Stimulated activated CD4-positive, alpha-beta T cell treated with anti-CD3 and anti-CD28 coated beads, Interleukin-15, amount 100 ng/mL, for 1 hour (primary cell): ENCODE data around the gene PLEKHG4B.
"Not testable (repeated sequence)": the region's sequence is repeated elsewhere in the genome, so short reads cannot be mapped to it uniquely, and the experiment has no call there.

ENCODE experiments used
- DNase-seq, 2 donors: peaks; one replicate each; pipeline ENCODE4 v3.0.0-alpha.2; 2020; ENCODE audit warnings: low read depth in 1 of 2, low spot score in 1 of 2

PLEKHG4B gene, protein sequence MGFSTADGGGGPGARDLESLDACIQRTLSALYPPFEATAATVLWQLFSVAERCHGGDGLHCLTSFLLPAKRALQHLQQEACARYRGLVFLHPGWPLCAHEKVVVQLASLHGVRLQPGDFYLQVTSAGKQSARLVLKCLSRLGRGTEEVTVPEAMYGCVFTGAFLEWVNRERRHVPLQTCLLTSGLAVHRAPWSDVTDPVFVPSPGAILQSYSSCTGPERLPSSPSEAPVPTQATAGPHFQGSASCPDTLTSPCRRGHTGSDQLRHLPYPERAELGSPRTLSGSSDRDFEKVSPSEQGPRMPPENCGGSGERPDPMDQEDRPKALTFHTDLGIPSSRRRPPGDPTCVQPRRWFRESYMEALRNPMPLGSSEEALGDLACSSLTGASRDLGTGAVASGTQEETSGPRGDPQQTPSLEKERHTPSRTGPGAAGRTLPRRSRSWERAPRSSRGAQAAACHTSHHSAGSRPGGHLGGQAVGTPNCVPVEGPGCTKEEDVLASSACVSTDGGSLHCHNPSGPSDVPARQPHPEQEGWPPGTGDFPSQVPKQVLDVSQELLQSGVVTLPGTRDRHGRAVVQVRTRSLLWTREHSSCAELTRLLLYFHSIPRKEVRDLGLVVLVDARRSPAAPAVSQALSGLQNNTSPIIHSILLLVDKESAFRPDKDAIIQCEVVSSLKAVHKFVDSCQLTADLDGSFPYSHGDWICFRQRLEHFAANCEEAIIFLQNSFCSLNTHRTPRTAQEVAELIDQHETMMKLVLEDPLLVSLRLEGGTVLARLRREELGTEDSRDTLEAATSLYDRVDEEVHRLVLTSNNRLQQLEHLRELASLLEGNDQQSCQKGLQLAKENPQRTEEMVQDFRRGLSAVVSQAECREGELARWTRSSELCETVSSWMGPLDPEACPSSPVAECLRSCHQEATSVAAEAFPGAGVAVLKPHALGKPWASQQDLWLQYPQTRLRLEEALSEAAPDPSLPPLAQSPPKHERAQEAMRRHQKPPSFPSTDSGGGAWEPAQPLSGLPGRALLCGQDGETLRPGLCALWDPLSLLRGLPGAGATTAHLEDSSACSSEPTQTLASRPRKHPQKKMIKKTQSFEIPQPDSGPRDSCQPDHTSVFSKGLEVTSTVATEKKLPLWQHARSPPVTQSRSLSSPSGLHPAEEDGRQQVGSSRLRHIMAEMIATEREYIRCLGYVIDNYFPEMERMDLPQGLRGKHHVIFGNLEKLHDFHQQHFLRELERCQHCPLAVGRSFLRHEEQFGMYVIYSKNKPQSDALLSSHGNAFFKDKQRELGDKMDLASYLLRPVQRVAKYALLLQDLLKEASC (N-terminal part only)

DNA sequence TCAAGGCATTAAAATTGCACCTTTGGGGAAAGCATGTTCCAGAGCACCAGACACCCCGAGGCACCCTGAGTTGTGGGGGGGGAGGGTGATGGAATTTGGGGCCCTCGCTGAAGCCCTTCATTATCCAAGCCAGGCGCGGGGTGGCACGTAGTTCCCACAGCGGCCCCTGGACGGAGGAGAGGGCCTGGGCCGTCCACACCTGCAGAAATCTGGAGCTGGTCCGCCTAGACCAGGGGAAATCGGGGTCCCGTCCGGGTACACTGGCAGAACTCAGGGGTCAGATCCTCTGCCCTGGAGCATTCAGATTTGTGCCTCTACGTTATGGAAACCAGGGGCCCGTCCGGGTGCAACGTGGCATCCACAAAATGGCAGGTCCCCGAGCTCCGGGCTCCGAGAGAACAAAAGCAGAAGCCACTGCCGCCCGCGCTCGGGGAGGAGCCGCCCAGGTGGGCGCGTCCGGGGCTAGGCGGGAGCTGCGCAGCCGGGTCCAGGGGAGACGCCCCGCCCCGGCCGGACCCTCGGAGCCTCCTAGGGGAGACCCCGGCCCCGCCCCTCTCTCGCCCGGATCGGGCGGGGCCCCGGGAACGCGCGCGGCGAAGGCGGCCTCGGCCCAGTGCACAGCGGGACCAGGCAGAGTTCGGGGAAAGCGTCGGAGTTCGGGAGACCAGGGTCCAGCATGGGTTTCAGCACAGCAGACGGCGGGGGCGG lies at the start of gene PLEKHG4B:
Gene PLEKHG4B (plus strand): TSS at position 613 of the 708 bp plus-strand sequence. CDS start 64 bp downstream, at position 677.
- DNase-seq = no peak

- no peak for DNase-seq
Measured at GRCh38 chr5:42250-42649, 49.7 kb upstream of the PLEKHG4B start.

- DNase-seq = no peak
Measured at GRCh38 chr5:48192-48591, 43.8 kb upstream of the PLEKHG4B start.

DNA sequence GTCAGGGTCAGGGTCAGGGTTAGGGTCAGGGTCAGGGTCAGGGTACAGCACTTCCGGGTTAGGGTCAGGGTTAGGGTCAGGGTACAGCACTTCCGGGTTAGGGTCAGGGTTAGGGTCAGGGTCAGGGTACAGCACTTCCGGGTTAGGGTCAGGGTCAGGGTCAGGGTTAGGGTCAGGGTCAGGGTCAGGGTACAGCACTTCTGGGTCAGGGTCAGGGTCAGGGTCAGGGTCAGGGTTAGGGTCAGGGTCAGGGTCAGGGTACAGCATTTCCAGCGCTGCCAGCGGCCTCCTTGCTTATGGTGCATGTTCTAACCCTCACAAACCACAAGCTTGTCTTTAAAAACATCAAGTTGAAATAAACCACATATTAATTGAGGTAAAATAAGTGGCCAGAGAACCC lies 42.4 kb upstream of the PLEKHG4B start:
- not testable (repeated sequence) for DNase-seq

DNA sequence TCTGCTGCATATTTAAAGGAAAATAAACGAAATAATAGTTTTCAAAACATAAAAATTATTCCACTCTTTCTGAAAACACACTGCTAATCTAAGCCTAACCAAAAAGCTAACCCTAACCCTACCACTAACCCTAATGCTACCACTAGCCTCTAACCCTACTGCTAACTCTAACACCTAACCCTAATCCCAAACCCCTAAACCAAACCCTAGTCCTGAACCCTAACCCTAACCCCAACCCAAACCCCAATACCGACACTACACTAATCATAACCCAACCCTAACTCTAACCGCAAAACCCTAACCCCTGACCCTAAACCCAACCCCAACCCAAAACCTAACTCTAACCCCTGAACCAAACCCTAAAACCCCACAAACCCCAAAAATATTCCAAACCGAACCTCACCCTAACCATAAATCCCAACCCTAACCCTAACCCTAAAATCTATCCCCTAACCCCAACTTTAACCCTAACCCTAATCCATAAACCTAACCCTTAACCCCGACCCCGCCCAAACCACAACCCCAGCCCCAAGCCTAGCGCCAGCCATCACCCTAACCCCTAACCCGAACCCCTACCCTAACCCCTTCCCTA lies 41.9 kb upstream of the PLEKHG4B start:
- no peak for DNase-seq

- no peak for DNase-seq
Measured at GRCh38 chr5:50724-51499, 41.1 kb upstream of the PLEKHG4B start.

GRCh38 chr5:51500-51823 lies 40.5 kb upstream of the PLEKHG4B start:
- no peak for DNase-seq

DNA sequence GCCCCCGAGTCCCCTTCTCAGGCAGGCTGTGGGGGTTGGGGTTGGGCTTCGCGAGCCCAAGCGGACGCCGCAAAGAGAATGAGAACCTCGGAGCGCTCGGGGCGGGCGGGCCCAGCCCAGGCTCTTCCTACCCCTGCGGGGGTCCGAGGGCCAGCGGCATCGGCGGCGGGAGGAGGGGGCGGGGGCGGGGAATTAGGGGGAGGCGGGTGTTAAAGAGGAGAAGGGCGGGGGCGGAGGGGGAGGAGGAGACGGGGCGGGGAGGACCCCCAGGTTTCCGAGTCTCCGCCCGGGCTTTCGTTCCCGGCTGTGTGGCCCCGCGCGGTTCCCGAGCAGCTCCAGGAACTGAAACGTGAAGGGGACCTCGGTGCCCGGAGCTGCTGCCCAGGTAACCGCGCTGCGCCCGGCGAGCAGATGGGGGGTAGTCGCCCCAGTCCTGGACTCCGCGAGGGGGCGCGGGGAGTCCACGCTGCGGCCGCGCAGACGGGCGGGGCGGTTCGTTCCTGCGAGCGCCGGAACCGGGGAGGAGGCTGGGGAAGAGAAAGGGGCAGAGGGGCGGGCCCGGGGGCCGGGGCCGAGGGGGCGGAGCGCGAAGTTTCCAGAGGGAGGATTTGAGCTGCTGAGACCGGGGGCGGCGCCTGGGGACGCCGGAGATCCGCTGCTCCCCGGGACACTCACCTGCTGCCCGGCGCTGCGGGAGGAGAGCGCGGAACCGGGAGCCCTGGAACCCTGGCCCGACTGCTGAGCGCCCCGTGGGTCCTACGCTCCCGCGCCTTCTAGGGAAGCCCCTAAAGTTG lies 38.4 kb upstream of the PLEKHG4B start:
- no peak for DNase-seq

GRCh38 chr5:54175-54730 lies 37.7 kb upstream of the PLEKHG4B start:
- DNase-seq = no peak

DNA sequence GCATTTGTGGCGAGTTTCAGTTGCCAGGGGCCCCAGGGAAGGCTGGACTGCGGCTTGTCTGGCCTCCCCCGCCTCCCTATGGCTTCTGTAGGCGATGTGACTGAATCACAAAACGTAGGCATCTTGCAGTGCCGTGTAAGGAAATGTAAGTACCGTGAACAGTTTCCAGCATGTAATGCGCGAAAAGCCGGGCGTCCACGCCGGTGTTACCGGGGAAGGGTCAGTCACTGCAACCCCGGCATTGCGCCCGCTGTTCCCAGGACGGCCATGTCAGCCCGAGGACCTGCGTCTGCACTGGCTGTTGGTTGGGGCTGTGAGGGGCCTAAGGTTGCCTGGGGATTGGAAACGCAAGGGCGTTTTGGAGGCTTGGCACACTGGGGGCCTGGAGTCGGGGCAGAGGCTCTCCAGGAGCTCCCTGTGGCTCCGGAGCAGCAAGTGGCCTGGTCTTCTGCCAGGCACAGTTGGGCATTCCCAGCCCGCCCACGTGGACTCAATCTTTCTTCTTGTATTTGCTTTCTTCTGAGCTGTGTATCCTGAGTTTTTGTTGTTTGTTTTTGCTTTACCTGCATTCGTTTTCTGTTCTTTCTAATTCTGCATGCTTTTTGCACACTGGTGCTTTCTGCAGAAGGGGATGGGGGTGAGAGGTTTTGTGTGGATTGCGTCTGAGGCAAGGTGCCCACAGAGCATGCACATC lies 36.9 kb upstream of the PLEKHG4B start:
- no peak for DNase-seq

- DNase-seq = no peak
Measured at GRCh38 chr5:56561-57290, 35.2 kb upstream of the PLEKHG4B start.

DNA sequence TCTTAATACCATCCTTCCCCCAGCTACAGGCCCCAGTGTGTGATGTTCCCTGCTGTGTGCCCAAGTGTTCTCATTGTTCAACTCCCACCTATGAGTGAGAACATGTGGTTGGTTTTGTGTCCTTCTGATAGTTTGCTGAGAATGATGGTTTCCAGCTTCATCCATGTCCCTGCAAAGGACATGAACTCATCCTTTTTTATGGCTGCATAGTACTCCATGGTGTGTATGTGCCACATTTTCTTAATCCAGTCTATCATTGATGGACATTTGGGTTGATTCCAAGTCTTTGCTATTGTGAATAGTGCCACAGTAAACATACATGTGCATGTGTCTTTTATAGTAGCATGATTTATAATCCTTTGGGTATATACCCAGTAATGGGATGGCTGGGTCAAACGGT lies 31.7 kb upstream of the PLEKHG4B start:
- DNase-seq = not testable (repeated sequence)

DNA sequence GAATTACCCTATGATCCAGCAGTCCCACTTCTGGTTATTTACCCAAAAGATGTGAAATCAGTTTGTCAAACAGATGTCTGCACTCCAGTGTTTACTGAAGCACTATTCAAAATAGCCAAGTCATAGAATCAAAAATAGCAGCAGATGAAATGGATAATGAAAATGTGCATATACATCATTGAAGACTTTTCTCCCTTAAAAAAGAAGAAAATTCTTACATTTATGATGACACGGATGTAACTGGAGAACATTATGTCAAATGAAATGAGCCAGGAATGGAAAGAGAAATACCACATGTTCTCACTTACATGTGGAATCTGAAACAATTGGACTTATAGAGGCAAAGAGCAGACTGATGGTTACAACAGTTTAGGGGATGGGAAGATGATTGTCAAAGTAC lies 21.5 kb upstream of the PLEKHG4B start:
- no peak for DNase-seq

GRCh38 chr5:72316-73180 lies 19.4 kb upstream of the PLEKHG4B start:
- DNase-seq = not testable (repeated sequence)

DNA sequence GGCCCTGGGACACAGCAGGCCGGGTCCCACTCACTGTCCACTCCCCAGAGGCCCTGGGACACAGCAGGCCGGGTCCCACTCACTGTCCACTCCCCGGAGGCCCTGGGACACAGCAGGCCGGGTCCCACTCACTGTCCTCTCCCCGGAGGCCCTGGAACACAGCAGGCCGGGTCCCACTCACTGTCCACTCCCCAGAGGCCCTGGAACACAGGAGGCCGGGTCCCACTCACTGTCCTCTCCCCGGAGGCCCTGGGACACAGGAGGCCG lies 18.9 kb upstream of the PLEKHG4B start:
- not testable (repeated sequence) for DNase-seq

GRCh38 chr5:73768-74502 lies 18.0 kb upstream of the PLEKHG4B start:
- DNase-seq = no peak
